Measurements from ENCODE around the gene ZNF396.

The ZNF396 gene

DNA sequence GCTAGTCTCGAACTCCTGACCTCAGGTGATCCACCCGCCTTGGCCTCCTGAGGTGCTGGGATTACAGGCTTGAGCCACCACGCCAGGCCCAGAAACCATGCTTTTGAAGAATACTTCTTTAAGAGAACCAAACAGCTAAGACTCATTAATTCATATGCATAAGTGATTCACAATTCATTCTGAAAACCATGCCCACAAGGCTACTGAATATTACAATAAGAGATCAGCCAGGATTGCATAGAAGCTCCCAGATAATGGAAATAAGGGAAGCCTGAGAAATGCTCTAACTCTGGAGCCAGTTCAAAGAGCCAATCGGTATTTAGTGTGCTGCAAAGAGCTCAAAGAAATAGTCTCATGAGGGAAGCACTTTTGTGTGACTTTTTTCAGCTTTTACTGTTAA lies 2.4 kb downstream of the ZNF396 start:
- Histone ChIP-seq H3K4me3 (no peak overlapping the region), H3K27ac (no peak overlapping the region)
- DNase-seq (ENCODE audit: low spot score), result no peak
- no peak for TF ChIP-seq CTCF (IDR thresholded peaks at IDR 0.05)

GRCh38 chr18:35371412-35372195 lies 5.5 kb downstream of the ZNF396 start:
- H3K27ac ChIP-seq, result no peak overlapping the region
- TF ChIP-seq CTCF (IDR thresholded peaks at IDR 0.05), result no peak
- no peak for DNase-seq (ENCODE audit: low spot score)
- H3K4me3 ChIP-seq, result no peak overlapping the region

DNA sequence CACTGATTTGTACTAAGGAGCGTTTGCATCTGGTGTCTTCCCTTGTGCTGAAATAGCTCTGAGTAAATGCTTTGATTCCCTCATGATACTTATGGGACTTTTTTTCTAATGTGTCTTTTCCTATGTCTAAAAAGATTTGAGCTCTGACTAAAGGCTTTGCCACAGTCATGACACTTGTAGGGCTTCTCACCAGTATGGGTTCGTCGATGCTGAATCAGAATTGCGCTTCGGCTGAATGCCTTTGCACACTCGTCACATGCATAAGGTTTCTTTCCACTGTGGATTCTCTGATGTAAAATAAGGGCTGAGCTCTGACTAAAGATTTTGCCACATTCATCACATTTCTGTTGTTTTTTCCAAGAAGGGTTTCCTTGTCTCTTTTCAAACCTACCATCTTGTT lies 8.0 kb downstream of the ZNF396 start:
- Histone ChIP-seq H3K27ac (no peak overlapping the region), H3K4me3 (no peak overlapping the region)
- no peak for DNase-seq (ENCODE audit: low spot score)
- TF ChIP-seq CTCF (IDR thresholded peaks at IDR 0.05), result no peak

GRCh38 chr18:35368595-35368994 lies 8.5 kb downstream of the ZNF396 start:
- H3K4me3 ChIP-seq, result no peak overlapping the region
- no peak overlapping the region for H3K27ac ChIP-seq
- no peak for DNase-seq (ENCODE audit: low spot score)
- no peak for TF ChIP-seq CTCF (IDR thresholded peaks at IDR 0.05)

DNA sequence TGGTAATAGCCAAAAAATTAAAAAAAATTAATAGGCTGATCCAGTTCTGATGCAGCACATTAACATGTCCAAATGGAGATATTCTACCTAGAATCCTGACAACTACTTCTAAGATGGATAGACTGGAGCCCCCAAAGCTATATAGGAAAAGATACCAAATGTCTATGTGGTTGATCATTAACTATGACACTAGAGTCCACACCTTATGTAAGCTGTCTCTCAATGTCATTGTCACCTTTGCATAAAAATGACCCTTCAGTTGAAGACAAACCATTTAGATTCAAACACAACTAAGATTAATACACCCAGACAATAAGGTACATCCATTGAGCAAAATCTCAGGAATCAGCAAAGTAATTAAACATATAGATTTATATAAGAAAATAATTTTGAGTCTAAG lies 14.6 kb downstream of the ZNF396 start:
- H3K4me3 ChIP-seq, result no peak overlapping the region
- TF ChIP-seq CTCF (IDR thresholded peaks at IDR 0.05), result no peak
- DNase-seq (ENCODE audit: low spot score), result no peak
- H3K27ac ChIP-seq, result no peak overlapping the region

DNA sequence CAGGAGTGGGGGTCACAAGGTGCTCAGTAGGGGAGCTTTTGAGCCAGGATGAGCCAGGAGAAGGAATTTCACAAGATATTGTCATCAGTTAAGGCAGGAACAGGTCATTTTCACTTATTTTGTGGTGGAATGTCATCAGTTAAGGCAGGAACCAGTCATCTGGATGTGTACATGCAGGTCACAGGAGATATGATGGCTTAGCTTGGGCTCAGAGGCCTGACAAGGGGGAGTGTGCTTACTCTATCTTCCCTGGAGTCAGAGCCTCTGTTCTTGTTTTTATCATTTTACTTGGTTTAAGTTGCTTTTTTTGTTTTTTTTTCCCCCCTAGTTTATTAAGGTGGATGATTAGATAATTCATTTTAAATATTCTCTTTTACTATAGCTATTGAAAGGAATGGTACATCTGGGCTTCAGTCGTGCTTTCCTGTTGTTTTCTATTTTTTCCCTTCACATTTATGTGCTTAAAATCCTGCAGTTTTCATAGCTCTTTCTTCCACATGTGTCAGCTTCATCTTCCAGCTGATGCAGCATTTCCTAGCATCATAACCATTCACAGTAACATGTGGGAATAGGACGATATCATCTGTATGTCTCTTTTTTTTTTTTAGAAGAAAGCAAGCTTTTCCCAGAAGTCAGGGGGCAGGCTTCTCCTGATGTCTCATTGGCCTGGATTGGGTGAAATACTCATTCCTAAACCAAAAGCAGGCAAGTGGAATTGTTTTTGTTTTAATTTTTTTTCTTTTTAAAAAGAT lies 15.4 kb downstream of the ZNF396 start:
- DNase-seq (ENCODE audit: low spot score), result no peak
- H3K27ac ChIP-seq, result no peak overlapping the region
- no peak for TF ChIP-seq CTCF (IDR thresholded peaks at IDR 0.05)
- H3K4me3 ChIP-seq, result no peak overlapping the region
